Panc1 (cell line): ENCODE measurements around the gene MEIS3. TPM values are rescaled to one million over a fixed set of nuclear protein-coding genes. Genes with fewer than 3 reads are reported as not detected.
"Not testable (repeated sequence)": the region's sequence is repeated elsewhere in the genome, so short reads cannot be mapped to it uniquely, and the experiment has no call there.

Experiments used
- ATAC-seq: fragments of 200-7000 bp; cut with Tn5 transposase; 2 replicates; pipeline ENCODE4 v1.9.1; 2020; ENCODE audit warnings: mild to moderate bottlenecking, moderate library complexity
- BruUV-seq: library from RNA; stranded (reverse); fragments of 400-500 nt; replicated peaks from 2 replicates; lab custom pipeline; 2021; lab: Mats Ljungman, UMichigan
- CTCF ChIA-PET: fragments of 300-600 bp; sonication (Branson Sonifier 250); formaldehyde crosslinking; loops from one replicate; lab custom pipeline; 2022; ENCODE audit warnings: antibody characterized with exemption; lab: Charles Lee
- POLR2A ChIA-PET: fragments of 300-600 bp; sonication (Branson Sonifier 250); formaldehyde crosslinking; loops from one replicate; lab custom pipeline; 2022; ENCODE audit warnings: antibody characterized with exemption; lab: Charles Lee
- DNase-seq: peaks from one replicate; pipeline ENCODE4 v3.0.0-alpha.2; 2010; ENCODE audit warnings: low read depth, low spot score
- H3K27ac ChIP-seq: 2 replicates; pipeline ENCODE4 v1.5.1; 2011; ENCODE audit warnings: mild to moderate bottlenecking, low read length, inconsistent platforms
- H3K27me3 ChIP-seq: fragments of 200-500 bp; sonication (Bioruptor generic); 2 replicates; pipeline ENCODE4 v1.6.0; 2014; ENCODE audit warnings: low read length, inconsistent platforms; ENCODE audit not compliant: control insufficient read depth, insufficient read depth
- H3K36me3 ChIP-seq: fragments of 200-500 bp; sonication (Bioruptor generic); 2 replicates; pipeline ENCODE4 v1.5.1; 2014; ENCODE audit warnings: inconsistent platforms, mild to moderate bottlenecking, low read length, moderate library complexity; ENCODE audit not compliant: control insufficient read depth, insufficient read depth
- H3K4me1 ChIP-seq: 2 replicates; pipeline ENCODE4 v1.5.1; 2011; ENCODE audit warnings: inconsistent platforms, mild to moderate bottlenecking, low read length, moderate library complexity; ENCODE audit not compliant: control insufficient read depth, insufficient read depth
- H3K4me3 ChIP-seq, 2 experiments: 2 replicates each; pipeline ENCODE4 v1.5.1; 2011 to 2012; ENCODE audit warnings: low read depth in 2 of 2, low read length in 2 of 2, mild to moderate bottlenecking in 2 of 2, inconsistent platforms in 1 of 2, moderate library complexity in 1 of 2
- H3K9me3 ChIP-seq: fragments of 200-500 bp; sonication (Bioruptor generic); 2 replicates; pipeline ENCODE4 v1.5.1; 2014; ENCODE audit warnings: low read depth, mild to moderate bottlenecking, inconsistent platforms, low read length, moderate library complexity; ENCODE audit not compliant: control insufficient read depth, insufficient read depth
- CTCF ChIP-seq: fragments of 450-650 bp; IDR thresholded peaks from 2 replicates; pipeline ENCODE4 v1.5.1; 2017; ENCODE audit warnings: mild to moderate bottlenecking
- POLR2AphosphoS5 ChIP-seq: IDR thresholded peaks from 2 replicates; pipeline ENCODE4 v1.6.1; 2012; ENCODE audit warnings: mild to moderate bottlenecking, low read depth, low read length, moderate library complexity
- SIN3A ChIP-seq: IDR thresholded peaks from 2 replicates; pipeline ENCODE4 v1.6.1; 2012; ENCODE audit warnings: low read depth, mild to moderate bottlenecking, low read length, moderate library complexity, borderline replicate concordance; ENCODE audit not compliant: insufficient read depth
- TCF7L2 ChIP-seq: IDR thresholded peaks from 2 replicates; pipeline ENCODE4 v1.6.1; 2011; ENCODE audit warnings: mild to moderate bottlenecking, low read depth, low read length, inconsistent platforms
- in situ Hi-C: cut with HindIII; loops from 2 replicates; pipeline ENCODE4 v1.10.0; 2016; ENCODE audit warnings: low sequenced_read_pairs, low pct_unique_long_range_greater_than_20kb
- intact Hi-C: fragments of 100-400 bp; cut with micrococcal nuclease; formaldehyde crosslinking; loops from one replicate; pipeline ENCODE4 v1.10.0; 2022; ENCODE audit not compliant: unreplicated experiment
- total RNA-seq: library from RNA; stranded (reverse); gene quantifications from one replicate; pipeline ENCODE4 v1.2.1, GENCODE V29; 2021; ENCODE audit not compliant: unreplicated experiment
- TF ChIP-seq, protein P1 (sequence below), 2 experiments: IDR thresholded peaks; 2 replicates each; pipeline ENCODE4 v1.6.1; 2011 to 2012; ENCODE audit warnings: low read depth in 2 of 2, control low read depth in 1 of 2, low read length in 1 of 2, mild to moderate bottlenecking in 1 of 2, moderate library complexity in 1 of 2; ENCODE audit not compliant: insufficient read depth in 1 of 2

The MEIS3 gene
- total RNA-seq, 1 experiment from 2014 or later = 11.3 TPM

GRCh38 chr19:47413941-47414340 lies 5.4 kb downstream of the MEIS3 start:
- intact Hi-C loops = no loop called here
- H3K27me3 ChIP-seq = no peaks in the 10 kb centered on the region
- no peak for TF ChIP-seq CTCF
- no peak for TF ChIP-seq SIN3A
- TF ChIP-seq TCF7L2 = no peak
- no peak for TF ChIP-seq POLR2AphosphoS5
- TF ChIP-seq, protein P1, sequence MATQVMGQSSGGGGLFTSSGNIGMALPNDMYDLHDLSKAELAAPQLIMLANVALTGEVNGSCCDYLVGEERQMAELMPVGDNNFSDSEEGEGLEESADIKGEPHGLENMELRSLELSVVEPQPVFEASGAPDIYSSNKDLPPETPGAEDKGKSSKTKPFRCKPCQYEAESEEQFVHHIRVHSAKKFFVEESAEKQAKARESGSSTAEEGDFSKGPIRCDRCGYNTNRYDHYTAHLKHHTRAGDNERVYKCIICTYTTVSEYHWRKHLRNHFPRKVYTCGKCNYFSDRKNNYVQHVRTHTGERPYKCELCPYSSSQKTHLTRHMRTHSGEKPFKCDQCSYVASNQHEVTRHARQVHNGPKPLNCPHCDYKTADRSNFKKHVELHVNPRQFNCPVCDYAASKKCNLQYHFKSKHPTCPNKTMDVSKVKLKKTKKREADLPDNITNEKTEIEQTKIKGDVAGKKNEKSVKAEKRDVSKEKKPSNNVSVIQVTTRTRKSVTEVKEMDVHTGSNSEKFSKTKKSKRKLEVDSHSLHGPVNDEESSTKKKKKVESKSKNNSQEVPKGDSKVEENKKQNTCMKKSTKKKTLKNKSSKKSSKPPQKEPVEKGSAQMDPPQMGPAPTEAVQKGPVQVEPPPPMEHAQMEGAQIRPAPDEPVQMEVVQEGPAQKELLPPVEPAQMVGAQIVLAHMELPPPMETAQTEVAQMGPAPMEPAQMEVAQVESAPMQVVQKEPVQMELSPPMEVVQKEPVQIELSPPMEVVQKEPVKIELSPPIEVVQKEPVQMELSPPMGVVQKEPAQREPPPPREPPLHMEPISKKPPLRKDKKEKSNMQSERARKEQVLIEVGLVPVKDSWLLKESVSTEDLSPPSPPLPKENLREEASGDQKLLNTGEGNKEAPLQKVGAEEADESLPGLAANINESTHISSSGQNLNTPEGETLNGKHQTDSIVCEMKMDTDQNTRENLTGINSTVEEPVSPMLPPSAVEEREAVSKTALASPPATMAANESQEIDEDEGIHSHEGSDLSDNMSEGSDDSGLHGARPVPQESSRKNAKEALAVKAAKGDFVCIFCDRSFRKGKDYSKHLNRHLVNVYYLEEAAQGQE (IDR thresholded peaks at IDR 0.05; ENCODE audit: insufficient read depth in 1 of 2, low read depth in 2 of 2, low read length in 1 of 2) = no peak
- no peak overlapping the region for H3K4me3 ChIP-seq
- H3K4me1 ChIP-seq = peaks cover 4% of the 10 kb centered on the region
- no peak overlapping the region for H3K27ac ChIP-seq
- no peaks in the 10 kb centered on the region for H3K9me3 ChIP-seq
- DNase-seq (no peak), ATAC-seq (no peak)
- in situ Hi-C loops = no loop called here
- no peaks in the 10 kb centered on the region for H3K36me3 ChIP-seq
- no TSS peak for BruUV-seq
- ChIA-PET CTCF (interaction anchor here (0.6 kb wide), 1 partner anchor 523 kb away, joined by 5 read pairs; no protein-coding TSS in a partner anchor), POLR2A (interaction anchor here (0.6 to 0.7 kb wide), 2 partner anchors 121 to 740 kb away, joined by 5 to 9 read pairs; no protein-coding TSS in a partner anchor)

- BruUV-seq, H3K4me1 ChIP-seq, in situ Hi-C loops, H3K27me3 ChIP-seq, POLR2A ChIA-PET, intact Hi-C loops, DNase-seq, H3K9me3 ChIP-seq, H3K4me3 ChIP-seq, H3K27ac ChIP-seq, ATAC-seq, H3K36me3 ChIP-seq: not testable (repeated sequence)
- CTCF ChIA-PET = interaction anchor here (0.7 kb wide), 1 partner anchor 62 kb away, joined by 5 read pairs; the partner anchor contains the start of gene DHX34
These were observed 7.6 kb downstream of the MEIS3 start for GRCh38 chr19:47411696-47412095.

- H3K4me1 ChIP-seq = no peaks in the 10 kb centered on the region
- H3K36me3 ChIP-seq = no peaks in the 10 kb centered on the region
- H3K27me3 ChIP-seq = no peaks in the 10 kb centered on the region
- no peak for DNase-seq
- POLR2A ChIA-PET = no interaction called here
- H3K27ac ChIP-seq = no peak overlapping the region
- H3K9me3 ChIP-seq = no peaks in the 10 kb centered on the region
- intact Hi-C loops = no loop called here
- no TSS peak for BruUV-seq
- H3K4me3 ChIP-seq = no peak overlapping the region
- TF ChIP-seq SIN3A (no peak), POLR2AphosphoS5 (no peak), CTCF (no peak), TCF7L2 (no peak)
- TF ChIP-seq, protein P1 (IDR thresholded peaks at IDR 0.05; ENCODE audit: insufficient read depth in 1 of 2, low read depth in 2 of 2, low read length in 1 of 2) = no peak
- CTCF ChIA-PET = interaction anchor here (0.7 kb wide), 1 partner anchor 62 kb away, joined by 5 read pairs; the partner anchor contains the start of gene DHX34
- in situ Hi-C loops = no loop called here
- ATAC-seq = no peak
These were observed 8.2 kb downstream of the MEIS3 start for GRCh38 chr19:47411101-47411500.
